ENCODE results near the gene COPS8. TPM values are rescaled to one million over a fixed set of nuclear protein-coding genes. Genes with fewer than 3 reads are reported as not detected.

Gene COPS8
- total RNA-seq, 2 experiments from 2014 or later: 39.5 to 42.2 TPM

DNA sequence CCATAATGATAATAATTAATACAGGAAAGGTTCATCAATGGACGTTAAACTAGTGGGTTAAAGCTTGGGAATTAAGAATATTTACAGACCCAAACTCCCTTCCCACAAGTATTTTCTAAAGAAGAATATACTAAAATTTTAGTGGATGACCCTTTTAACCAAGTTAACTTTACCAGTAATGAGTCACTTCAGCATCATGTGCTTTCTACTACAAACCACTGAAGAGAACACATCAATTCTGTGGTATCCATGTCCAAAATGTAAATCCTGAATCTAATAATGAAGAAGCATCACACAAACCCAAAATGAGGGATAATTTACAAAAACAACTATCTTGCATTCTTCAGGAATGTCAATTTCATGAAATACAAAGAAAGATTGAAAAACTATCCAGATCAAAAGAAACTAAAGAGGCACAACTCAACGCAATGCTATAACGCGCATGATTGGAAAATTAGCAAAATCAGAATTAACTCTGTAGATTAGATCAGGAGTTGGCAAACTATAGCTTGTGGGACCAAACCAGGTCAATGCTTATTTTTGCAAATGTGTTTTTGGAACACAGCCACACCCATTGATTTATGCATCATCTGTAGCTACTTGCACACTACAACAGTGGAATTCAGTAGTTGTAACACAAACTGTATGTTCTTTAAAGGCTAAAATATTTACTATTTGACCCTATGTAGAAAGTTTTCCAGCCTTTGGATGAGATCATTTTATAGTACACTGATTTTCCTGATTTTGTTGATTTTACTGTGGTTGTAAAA, 27.5 kb downstream of the COPS8 start:
- DNase-seq (no peak), ATAC-seq (no peak)
- Mint-ChIP-seq H3K27me3 (ENCODE audit: low read depth) (peaks cover 2% of the 10 kb centered on the region), H3K4me3 (no peak overlapping the region), H3K36me3 (ENCODE audit: low read depth) (no peaks in the 10 kb centered on the region), H3K9me3 (ENCODE audit: insufficient read depth) (no peaks in the 10 kb centered on the region), H3K27ac (no peak overlapping the region), H3K4me1 (ENCODE audit: low read depth) (no peaks in the 10 kb centered on the region)
- ChIA-PET POLR2A (no interaction called here), CTCF (interaction anchor here (2.6 kb wide), 1 partner anchor 9 kb away, joined by 8 read pairs; no protein-coding TSS in a partner anchor)

DNA sequence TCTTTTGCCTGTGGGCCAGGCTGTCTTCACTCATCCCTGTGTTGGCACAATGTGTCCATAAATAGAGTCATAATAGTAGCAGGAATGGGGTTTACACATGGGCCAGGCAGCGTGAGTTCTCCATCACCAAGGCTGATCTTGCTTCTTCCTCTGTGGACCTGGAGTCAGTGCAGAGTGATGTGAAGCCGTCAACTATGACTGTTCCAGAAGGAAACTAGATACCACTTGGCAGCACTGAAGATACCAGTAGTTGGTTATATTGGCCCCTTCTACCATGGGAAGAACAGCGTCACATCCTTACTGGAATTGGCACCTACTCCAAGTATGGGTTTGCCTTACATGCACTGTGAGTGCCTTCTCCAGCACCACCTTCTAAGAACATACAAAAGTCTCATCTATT, 30.2 kb downstream of the COPS8 start:
- POLR2A ChIA-PET: no interaction called here
- H3K27ac Mint-ChIP-seq: no peak overlapping the region
- no peak for DNase-seq
- H3K36me3 Mint-ChIP-seq (ENCODE audit: low read depth): no peaks in the 10 kb centered on the region
- no peaks in the 10 kb centered on the region for H3K27me3 Mint-ChIP-seq (ENCODE audit: low read depth)
- H3K4me3 Mint-ChIP-seq: no peak overlapping the region
- H3K4me1 Mint-ChIP-seq (ENCODE audit: low read depth): no peaks in the 10 kb centered on the region
- no peak for ATAC-seq
- CTCF ChIA-PET: no interaction called here
- H3K9me3 Mint-ChIP-seq (ENCODE audit: insufficient read depth): no peaks in the 10 kb centered on the region

DNA sequence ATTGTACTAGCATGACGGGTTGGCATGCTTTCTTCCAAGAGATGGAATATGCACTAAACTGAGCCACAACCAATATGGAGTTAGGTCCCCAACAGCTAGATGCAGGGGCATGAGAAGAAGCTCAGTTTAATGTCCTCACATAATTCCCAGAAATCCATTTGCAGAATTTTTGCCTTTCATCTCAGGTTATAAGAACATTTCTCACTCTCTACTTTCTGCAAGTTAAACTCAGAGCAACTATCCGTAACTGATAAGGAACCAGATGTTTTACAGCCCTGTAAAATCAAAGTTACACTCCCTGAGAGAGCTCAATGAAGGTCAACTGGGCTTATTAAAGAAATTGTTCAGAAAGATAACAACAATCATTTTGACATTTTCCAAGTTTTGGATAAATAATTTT, 30.7 kb downstream of the COPS8 start:
- Mint-ChIP-seq H3K36me3 (ENCODE audit: low read depth) (no peaks in the 10 kb centered on the region), H3K27me3 (ENCODE audit: low read depth) (no peaks in the 10 kb centered on the region), H3K4me1 (ENCODE audit: low read depth) (no peaks in the 10 kb centered on the region), H3K9me3 (ENCODE audit: insufficient read depth) (no peaks in the 10 kb centered on the region), H3K4me3 (no peak overlapping the region), H3K27ac (no peak overlapping the region)
- CTCF ChIA-PET: no interaction called here
- ATAC-seq: no peak
- POLR2A ChIA-PET: no interaction called here
- DNase-seq: no peak

DNA sequence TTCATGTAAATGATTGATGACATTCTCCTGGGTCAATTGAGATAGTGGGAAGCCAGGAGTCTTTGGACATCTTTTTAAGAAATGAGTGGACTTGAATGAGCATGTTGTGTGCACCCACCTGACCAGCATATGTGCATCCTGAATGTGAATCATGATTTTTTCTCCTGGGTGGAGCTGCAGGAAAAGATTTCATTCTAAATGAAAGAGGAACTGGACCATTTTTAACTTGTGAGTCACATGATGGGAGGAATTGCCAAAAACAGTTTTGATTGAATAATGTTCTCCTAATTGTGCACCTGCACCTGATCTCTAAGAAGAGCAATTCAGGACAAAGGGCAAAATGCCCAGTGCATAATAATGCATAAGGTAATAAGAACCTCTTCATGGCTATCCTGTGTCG, 32.3 kb downstream of the COPS8 start:
- no peaks in the 10 kb centered on the region for H3K4me1 Mint-ChIP-seq (ENCODE audit: low read depth)
- no peaks in the 10 kb centered on the region for H3K27me3 Mint-ChIP-seq (ENCODE audit: low read depth)
- H3K9me3 Mint-ChIP-seq (ENCODE audit: insufficient read depth): no peaks in the 10 kb centered on the region
- H3K36me3 Mint-ChIP-seq (ENCODE audit: low read depth): no peaks in the 10 kb centered on the region
- no peak for ATAC-seq
- no peak overlapping the region for H3K27ac Mint-ChIP-seq
- ChIA-PET POLR2A (no interaction called here), CTCF (no interaction called here)
- no peak overlapping the region for H3K4me3 Mint-ChIP-seq
- DNase-seq: no peak

DNA sequence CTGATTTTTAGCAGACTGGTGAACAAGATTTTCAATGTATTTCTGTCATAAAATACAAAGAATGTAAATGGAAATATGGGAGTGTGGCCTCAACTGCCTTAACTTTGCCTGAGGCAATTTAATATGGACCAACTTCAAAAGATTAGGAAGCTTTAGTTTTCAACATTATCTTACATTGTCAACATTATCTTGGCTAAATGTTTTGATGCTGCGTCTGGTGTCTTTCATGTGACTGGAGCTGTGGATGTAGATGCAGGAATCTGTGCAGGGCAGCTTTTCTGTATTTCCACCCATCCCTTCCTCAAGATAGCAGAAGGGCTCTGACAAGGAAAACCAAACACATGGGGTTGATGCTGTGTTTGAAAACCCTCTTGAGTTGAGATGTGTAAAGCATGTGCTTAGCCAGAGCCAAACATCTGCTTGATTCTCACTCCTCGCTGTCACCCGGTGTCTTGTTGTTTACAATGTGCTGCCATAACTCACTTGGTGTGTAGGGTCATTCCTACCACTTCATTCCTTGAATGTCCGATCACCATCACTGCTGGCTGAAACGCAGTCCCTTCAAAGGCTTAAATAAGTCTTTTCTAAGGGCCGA, 33.0 kb downstream of the COPS8 start:
- Mint-ChIP-seq H3K4me1 (ENCODE audit: low read depth) (no peaks in the 10 kb centered on the region), H3K27ac (no peak overlapping the region), H3K4me3 (no peak overlapping the region), H3K9me3 (ENCODE audit: insufficient read depth) (no peaks in the 10 kb centered on the region), H3K36me3 (ENCODE audit: low read depth) (no peaks in the 10 kb centered on the region), H3K27me3 (ENCODE audit: low read depth) (no peaks in the 10 kb centered on the region)
- DNase-seq (no peak), ATAC-seq (no peak)
- ChIA-PET POLR2A (no interaction called here), CTCF (no interaction called here)

DNA sequence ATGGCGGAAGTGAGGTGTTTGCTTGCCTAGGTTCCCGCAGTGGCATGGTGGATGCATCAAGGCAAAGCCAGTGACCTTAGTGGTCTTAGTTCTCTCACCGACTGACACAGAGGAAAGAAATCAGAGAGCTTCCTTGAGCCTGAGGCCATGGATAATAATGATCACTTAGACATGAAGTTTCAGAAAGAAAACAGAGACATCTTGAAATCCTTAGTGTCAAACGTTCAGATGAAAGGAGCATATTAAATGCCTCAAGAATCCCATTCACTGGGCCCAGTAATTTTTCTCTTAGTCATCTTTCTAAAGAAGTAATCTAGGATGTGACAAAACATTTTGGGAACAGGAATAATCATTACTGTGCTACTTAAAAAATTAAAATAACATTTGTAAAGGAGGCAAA, 35.2 kb downstream of the COPS8 start:
- ATAC-seq: no peak
- Mint-ChIP-seq H3K9me3 (ENCODE audit: insufficient read depth) (no peaks in the 10 kb centered on the region), H3K4me1 (ENCODE audit: low read depth) (no peaks in the 10 kb centered on the region), H3K27ac (no peak overlapping the region), H3K4me3 (no peak overlapping the region), H3K27me3 (ENCODE audit: low read depth) (no peaks in the 10 kb centered on the region), H3K36me3 (ENCODE audit: low read depth) (no peaks in the 10 kb centered on the region)
- POLR2A ChIA-PET: no interaction called here
- CTCF ChIA-PET: interaction anchor here (2.7 kb wide), 1 partner anchor 450 kb away, joined by 19 read pairs; no protein-coding TSS in a partner anchor
- no peak for DNase-seq

DNA sequence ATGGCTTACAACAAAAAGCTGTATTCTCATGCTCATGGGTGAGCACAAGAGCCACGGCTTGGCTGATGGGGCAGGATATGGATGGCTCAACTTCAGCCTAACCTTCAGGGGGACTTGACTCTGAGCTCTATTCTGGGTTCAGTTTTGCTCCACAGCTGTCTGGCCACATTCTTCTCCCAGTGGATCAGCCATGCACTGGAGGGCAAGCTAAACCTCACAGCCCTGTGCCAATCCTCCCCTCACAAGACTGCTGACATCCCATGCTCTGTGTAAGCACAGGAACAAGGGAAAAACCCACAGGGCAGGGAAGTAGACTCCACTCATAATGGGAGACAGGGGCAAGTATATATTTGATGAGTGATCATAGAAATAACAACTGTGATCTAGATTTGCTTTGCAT, 35.6 kb downstream of the COPS8 start:
- Mint-ChIP-seq H3K4me1 (ENCODE audit: low read depth) (no peaks in the 10 kb centered on the region), H3K27me3 (ENCODE audit: low read depth) (no peaks in the 10 kb centered on the region), H3K9me3 (ENCODE audit: insufficient read depth) (no peaks in the 10 kb centered on the region), H3K36me3 (ENCODE audit: low read depth) (no peaks in the 10 kb centered on the region), H3K27ac (no peak overlapping the region), H3K4me3 (no peak overlapping the region)
- ATAC-seq: no peak
- ChIA-PET POLR2A (no interaction called here), CTCF (interaction anchor here (0.8 to 2.7 kb wide), 5 partner anchors 9 to 450 kb away, joined by 3 to 19 read pairs (median 5); no protein-coding TSS in a partner anchor)
- DNase-seq: no peak

DNA sequence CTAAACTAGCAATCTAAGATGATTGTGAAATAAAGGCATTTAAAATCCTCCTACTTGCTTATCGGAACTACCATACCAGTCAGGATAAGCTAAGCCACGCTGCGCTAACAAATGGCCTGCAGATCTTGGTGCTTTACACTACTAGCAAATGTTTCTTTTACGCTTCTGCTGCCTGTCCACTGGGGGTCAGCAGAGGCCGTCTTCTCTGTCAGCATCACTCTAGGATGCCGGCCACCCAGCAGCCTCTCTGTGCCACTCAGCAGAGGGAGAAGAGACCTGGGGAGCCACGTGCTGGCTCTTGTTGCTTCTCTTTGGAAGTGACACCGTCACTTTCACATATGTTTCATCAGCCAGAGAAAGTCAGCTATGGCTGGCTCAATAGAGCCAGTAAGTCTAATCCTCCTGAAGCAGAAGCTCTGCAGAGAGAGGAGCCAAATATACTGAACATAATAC, 36.6 kb downstream of the COPS8 start:
- peak; percentile 61 for DNase-seq
- CTCF ChIA-PET: interaction anchor here (0.7 to 2.7 kb wide), 10 partner anchors 10 to 449 kb away, joined by 3 to 19 read pairs (median 4); no protein-coding TSS in a partner anchor
- no peaks in the 10 kb centered on the region for H3K9me3 Mint-ChIP-seq (ENCODE audit: insufficient read depth)
- ATAC-seq: peak; percentile 68
- no peaks in the 10 kb centered on the region for H3K4me1 Mint-ChIP-seq (ENCODE audit: low read depth)
- no peaks in the 10 kb centered on the region for H3K36me3 Mint-ChIP-seq (ENCODE audit: low read depth)
- no peak overlapping the region for H3K4me3 Mint-ChIP-seq
- no peak overlapping the region for H3K27ac Mint-ChIP-seq
- POLR2A ChIA-PET: no interaction called here
- no peaks in the 10 kb centered on the region for H3K27me3 Mint-ChIP-seq (ENCODE audit: low read depth)

DNA sequence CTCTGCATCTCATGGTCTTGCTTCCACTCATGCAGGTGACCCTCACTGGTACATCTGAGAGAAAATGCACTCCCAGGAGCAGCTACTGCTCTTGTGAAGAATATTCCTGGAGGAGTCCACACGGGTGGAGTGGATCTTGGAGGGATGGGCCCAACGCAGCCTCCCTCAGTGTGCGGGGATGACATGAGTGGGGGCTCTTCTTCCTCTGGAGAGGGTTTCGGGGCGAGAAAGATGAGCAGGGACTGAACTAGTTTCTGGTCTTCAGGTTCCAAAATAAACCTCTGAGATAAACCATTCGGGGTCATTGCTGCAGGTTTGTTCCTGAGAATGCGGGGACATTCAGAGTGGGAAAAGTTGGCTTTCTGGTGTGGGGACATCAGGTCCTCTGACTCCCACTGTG, 39.1 kb downstream of the COPS8 start:
- DNase-seq: no peak
- Mint-ChIP-seq H3K27me3 (ENCODE audit: low read depth) (no peaks in the 10 kb centered on the region), H3K36me3 (ENCODE audit: low read depth) (no peaks in the 10 kb centered on the region), H3K4me3 (no peak overlapping the region), H3K27ac (no peak overlapping the region), H3K9me3 (ENCODE audit: insufficient read depth) (no peaks in the 10 kb centered on the region), H3K4me1 (ENCODE audit: low read depth) (no peaks in the 10 kb centered on the region)
- POLR2A ChIA-PET: no interaction called here
- CTCF ChIA-PET: interaction anchor here (1.2 kb wide), 1 partner anchor 9 kb away, joined by 5 read pairs; no protein-coding TSS in a partner anchor
- ATAC-seq: no peak

DNA sequence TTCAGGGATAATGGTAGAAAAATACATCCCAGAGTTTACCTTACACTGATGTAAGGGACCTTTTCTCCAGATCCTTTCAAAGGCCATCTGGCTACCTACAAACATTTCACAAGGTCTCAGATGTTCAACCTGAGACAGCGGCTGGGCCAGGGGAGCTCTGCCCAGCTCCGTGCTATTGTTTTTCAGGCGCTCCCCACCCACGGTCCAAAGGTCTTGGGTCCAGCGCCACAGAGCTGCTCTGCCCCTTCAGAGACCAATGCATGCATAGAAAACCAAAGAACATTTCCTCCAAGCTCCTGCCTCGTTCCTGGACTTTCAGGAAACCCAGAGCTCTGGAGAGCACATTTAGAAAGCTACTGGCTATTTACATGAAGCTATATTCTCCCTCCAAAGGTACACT, 40.3 kb downstream of the COPS8 start:
- H3K36me3 Mint-ChIP-seq (ENCODE audit: low read depth): no peaks in the 10 kb centered on the region
- no peaks in the 10 kb centered on the region for H3K27me3 Mint-ChIP-seq (ENCODE audit: low read depth)
- no peak overlapping the region for H3K4me3 Mint-ChIP-seq
- H3K27ac Mint-ChIP-seq: no peak overlapping the region
- ATAC-seq (no peak), DNase-seq (no peak)
- no peaks in the 10 kb centered on the region for H3K4me1 Mint-ChIP-seq (ENCODE audit: low read depth)
- POLR2A ChIA-PET: no interaction called here
- no peaks in the 10 kb centered on the region for H3K9me3 Mint-ChIP-seq (ENCODE audit: insufficient read depth)
- CTCF ChIA-PET: no interaction called here

DNA sequence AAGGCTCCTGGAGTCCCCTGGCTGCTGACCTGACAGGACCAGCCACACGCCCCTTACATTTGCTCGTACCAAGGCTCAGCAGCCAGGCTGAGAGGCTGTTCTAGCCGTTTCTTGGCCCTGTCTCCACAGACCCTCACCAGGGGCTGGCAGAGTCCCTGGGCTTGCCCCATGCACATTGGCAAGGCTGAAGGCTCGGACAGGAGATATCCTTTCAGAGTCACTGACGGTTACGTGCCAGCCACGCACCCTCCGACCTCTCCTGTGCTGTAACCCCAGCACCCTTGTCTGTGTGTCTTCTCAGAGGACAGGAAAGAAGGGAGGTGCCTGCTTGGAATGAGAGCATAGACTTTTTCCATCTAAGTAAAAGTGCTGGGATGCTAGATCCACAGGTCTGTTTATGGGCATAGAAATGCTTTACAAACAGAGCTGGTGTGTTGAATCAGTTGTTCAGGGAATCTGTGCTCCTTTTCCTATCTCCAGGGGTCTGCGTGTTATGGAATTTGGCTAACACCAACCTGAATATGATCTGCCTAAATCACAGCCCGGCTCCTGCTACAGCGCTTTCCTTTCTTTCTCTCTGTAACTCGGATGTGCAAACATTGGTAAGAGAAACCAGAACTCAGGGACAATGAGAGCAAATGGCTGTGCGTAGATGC, 41.0 kb downstream of the COPS8 start:
- Mint-ChIP-seq H3K36me3 (ENCODE audit: low read depth) (no peaks in the 10 kb centered on the region), H3K4me1 (ENCODE audit: low read depth) (no peaks in the 10 kb centered on the region), H3K9me3 (ENCODE audit: insufficient read depth) (no peaks in the 10 kb centered on the region), H3K4me3 (no peak overlapping the region), H3K27me3 (ENCODE audit: low read depth) (no peaks in the 10 kb centered on the region), H3K27ac (no peak overlapping the region)
- ChIA-PET POLR2A (no interaction called here), CTCF (no interaction called here)
- ATAC-seq (no peak), DNase-seq (no peak)

DNA sequence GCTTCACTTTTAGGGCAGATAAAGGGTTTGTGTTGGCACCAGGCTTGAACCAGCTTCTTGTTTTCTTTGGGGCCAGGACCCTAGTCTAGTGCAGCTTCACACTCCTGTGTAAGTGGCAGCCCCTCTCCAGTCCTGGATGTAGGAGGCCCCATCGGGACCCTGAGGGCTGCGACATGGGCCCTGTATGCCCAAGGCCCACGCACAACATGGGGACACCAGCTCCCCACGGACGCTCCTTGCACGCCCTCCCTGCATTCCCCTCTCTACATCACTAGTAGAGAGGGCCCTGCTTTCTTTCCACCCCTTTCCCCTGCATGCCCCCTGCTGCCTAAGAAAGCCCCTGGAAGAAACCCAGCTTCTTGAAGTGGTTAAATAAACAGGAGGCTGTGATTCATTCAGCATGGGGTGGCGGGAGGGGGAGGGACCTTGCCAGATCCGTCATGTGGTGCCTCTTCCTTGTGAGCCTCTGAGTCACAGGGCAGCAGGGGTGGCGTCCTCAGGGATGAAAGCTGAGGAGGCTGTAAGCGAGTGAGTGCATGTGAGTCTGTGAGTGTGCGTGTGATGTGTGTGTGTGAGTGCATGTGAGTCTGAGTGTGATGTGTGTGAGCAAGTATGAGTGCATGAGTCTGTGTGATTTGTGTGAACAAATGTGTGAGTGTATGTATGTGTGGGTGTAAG, 42.5 kb downstream of the COPS8 start:
- POLR2A ChIA-PET: no interaction called here
- CTCF ChIA-PET: no interaction called here
- Mint-ChIP-seq H3K27me3 (ENCODE audit: low read depth) (no peaks in the 10 kb centered on the region), H3K9me3 (ENCODE audit: insufficient read depth) (no peaks in the 10 kb centered on the region), H3K4me3 (no peak overlapping the region), H3K36me3 (ENCODE audit: low read depth) (no peaks in the 10 kb centered on the region), H3K27ac (no peak overlapping the region), H3K4me1 (ENCODE audit: low read depth) (no peaks in the 10 kb centered on the region)
- ATAC-seq (no peak), DNase-seq (peak; percentile 27)
